PC-3 (cell line): ENCODE data around the gene TATDN3.

Source experiments
- EZH2 ChIP-seq: fragments of 300-600 bp; sonication (generic); IDR thresholded peaks from one replicate; pipeline ENCODE4 v1.6.1; 2017; ENCODE audit warnings: antibody characterized with exemption, mild to moderate bottlenecking, low read length; ENCODE audit not compliant: unreplicated experiment
- EZH2phosphoT487 ChIP-seq: fragments of 300-600 bp; sonication (generic); IDR thresholded peaks from 2 replicates; pipeline ENCODE4 v1.6.1; 2018; ENCODE audit warnings: mild to moderate bottlenecking, antibody characterized with exemption, low read length, borderline replicate concordance
- TF ChIP-seq, protein P1 (sequence below): fragments of 300-600 bp; sonication (generic); conservative IDR thresholded peaks from 2 replicates; pipeline ENCODE4 v1.5.1; 2017; ENCODE audit warnings: antibody characterized with exemption, low read depth, mild to moderate bottlenecking, low read length

DNA sequence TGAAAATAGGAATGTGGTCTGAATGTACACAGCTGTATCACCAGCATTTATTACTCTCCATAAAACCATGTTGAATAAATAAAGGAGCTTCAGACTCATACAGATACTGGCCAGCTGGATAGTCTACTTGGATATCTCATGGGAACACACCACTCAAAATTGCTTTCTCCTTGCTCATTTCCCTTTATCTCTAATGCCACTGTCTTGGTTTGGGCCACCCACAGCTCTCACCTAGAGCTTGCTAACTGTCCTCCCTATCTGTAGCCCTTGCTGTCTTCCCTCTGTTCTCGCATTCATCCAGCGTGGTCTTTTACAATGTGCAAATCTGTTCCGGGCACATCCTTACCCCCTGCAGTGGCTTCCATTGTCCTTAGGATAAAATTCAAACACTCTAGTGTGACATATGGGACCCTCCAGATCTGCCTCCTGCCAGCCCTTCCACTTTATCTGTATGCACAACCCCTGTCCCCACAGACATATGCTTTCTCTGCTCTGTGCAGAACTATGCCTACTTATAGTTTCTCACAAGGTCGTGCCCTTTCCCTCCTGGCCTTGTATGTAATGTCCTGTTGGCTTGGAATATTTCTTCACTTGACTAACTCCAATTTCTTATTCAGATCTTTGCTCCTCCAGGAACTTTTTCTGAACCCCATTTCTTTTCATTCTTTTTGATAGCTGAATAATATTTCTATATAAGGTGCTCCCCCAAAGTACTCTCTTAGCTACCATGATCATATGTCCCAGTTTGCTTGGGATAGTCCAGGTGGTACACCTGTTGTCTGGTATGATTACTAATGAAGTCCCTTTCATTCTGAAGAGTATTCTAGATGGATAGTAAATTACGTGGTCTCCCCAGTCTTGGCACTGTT, 69.3 kb downstream of the TATDN3 start:
- TF ChIP-seq, protein P1, sequence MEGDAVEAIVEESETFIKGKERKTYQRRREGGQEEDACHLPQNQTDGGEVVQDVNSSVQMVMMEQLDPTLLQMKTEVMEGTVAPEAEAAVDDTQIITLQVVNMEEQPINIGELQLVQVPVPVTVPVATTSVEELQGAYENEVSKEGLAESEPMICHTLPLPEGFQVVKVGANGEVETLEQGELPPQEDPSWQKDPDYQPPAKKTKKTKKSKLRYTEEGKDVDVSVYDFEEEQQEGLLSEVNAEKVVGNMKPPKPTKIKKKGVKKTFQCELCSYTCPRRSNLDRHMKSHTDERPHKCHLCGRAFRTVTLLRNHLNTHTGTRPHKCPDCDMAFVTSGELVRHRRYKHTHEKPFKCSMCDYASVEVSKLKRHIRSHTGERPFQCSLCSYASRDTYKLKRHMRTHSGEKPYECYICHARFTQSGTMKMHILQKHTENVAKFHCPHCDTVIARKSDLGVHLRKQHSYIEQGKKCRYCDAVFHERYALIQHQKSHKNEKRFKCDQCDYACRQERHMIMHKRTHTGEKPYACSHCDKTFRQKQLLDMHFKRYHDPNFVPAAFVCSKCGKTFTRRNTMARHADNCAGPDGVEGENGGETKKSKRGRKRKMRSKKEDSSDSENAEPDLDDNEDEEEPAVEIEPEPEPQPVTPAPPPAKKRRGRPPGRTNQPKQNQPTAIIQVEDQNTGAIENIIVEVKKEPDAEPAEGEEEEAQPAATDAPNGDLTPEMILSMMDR = no peak
- TF ChIP-seq EZH2phosphoT487 = no peak
- no peak for TF ChIP-seq EZH2
